SK-N-MC (cell line): Measurements from ENCODE around the gene C3orf52.

Experiments
- DNase-seq: peaks from one replicate; pipeline ENCODE4 v3.0.0-alpha.2; 2011; ENCODE audit warnings: low read depth, low spot score
- H3K27ac ChIP-seq: fragments of 200-600 bp; sonication (generic); 2 replicates; pipeline ENCODE4 v1.5.1; 2016; ENCODE audit warnings: mixed run types
- H3K36me3 ChIP-seq: fragments of 200-600 bp; sonication (generic); 2 replicates; pipeline ENCODE4 v1.6.1; 2017; ENCODE audit warnings: antibody characterized with exemption, low read length, mixed read lengths; ENCODE audit not compliant: insufficient read depth
- H3K4me3 ChIP-seq: fragments of 200-600 bp; sonication (generic); 2 replicates; pipeline ENCODE4 v1.5.1; 2016
- H3K9ac ChIP-seq: fragments of 200-600 bp; sonication (generic); 2 replicates; pipeline ENCODE4 v1.8.0; 2017; ENCODE audit warnings: mixed run types, mixed read lengths; ENCODE audit not compliant: insufficient read length
- H3K9me3 ChIP-seq: fragments of 200-600 bp; sonication (generic); 2 replicates; pipeline ENCODE4 v1.6.1; 2017; ENCODE audit warnings: low read depth, mild to moderate bottlenecking, antibody characterized with exemption, low read length, moderate library complexity, mixed read lengths
- EZH2 ChIP-seq: fragments of 200-600 bp; sonication (generic); IDR thresholded peaks from one replicate; pipeline ENCODE4 v1.6.1; 2017; ENCODE audit warnings: antibody characterized with exemption
- FOXP2 ChIP-seq: optimal IDR thresholded peaks from 2 replicates; pipeline ENCODE3; 2011; ENCODE audit warnings: mild to moderate bottlenecking, moderate library complexity; ENCODE audit not compliant: insufficient read depth; ENCODE audit errors: extremely low read length, control extremely low read depth
- POLR2AphosphoS5 ChIP-seq: IDR thresholded peaks from 2 replicates; pipeline ENCODE4 v1.6.1; 2012; ENCODE audit warnings: mild to moderate bottlenecking, low read depth, low read length, borderline replicate concordance

The C3orf52 gene

DNA sequence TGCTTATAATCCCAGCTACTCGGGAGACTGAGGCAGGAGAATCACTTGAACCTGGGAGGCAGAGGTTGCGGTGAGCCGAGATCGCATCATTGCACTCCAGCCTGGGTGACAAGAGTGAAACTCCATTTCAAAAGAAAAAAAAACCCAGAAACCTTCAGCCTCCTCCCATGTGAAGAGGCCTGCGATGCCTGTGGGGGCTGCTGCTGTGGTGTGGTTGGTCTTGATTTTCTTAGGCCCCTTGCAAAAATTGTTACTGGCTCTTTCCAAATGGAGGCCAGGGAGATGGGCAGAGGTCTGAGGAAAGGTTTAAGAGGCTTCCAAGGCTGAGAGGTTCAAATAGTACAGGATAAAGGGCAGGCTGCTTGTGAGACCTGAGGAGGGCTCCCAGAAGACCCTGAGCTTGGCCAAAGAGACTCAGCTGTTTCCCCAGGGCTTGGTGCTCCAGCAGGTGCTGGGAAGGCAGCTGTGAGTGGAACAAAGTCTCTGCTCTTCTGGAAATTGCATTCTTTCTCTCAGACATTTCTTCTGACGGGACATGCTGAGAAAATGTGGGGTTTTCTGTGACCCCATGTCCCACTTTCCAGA, 28.5 kb downstream of the C3orf52 start:
- H3K4me3 ChIP-seq: no peak overlapping the region
- no peak overlapping the region for H3K27ac ChIP-seq
- no peaks in the 10 kb centered on the region for H3K36me3 ChIP-seq
- H3K9me3 ChIP-seq: no peaks in the 10 kb centered on the region
- TF ChIP-seq FOXP2 (no peak), EZH2 (no peak), POLR2AphosphoS5 (no peak)
- DNase-seq: no peak
- H3K9ac ChIP-seq: no peak overlapping the region

DNA sequence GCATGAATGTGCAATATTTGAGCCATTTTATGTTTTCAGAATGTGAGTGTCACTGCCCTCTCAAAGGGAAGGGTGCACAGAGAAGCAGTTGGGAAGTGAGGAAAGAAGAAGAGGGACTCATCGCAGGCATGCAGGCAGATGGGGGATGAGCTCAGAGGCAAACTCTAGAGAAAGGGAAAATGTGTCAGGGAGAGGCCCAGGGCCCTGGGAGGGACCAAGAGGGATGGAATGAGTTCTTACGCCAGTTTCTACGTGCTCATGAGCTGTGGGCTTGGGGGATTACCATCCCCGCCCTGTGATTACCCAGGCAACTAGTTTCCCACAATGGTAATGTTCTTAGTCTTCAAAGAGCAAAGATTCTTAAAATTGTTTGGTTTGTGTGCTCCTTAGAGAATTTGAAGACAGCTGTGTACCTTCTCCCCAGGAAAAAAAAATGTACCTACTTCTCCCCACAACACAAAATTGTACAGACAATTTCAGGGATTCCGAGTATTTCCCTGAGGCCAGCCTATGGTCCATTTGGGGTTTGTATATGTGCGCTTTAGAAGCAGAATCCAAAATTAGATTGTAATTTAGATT, 29.1 kb downstream of the C3orf52 start:
- H3K4me3 ChIP-seq: no peak overlapping the region

DNA sequence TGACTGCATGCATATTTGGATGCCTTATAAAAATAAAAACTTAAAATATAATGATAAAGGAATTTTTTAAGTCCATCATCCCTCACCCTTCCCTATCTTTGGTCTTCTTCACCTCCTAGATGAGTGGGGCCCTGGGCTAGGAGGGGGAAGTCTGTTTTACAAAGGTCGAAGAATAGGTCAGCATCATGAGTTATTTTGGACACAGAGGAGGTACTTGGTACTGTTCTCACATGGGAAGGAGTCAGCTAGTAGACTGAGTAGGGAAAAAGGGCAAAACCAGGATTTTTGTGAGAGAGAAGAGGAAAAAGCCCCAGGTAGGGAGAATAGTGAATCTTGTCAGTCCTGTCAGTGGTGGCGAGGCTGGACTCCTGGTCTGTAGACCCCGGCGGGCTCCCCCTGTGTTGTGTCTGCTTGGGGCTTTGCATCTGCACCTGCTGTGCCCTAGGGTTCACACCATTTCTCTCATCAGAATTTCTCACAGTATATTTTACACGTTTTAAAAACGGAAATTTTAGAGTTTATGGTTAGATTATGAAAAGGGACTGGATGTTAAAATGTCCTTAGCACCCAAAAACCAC, 29.7 kb downstream of the C3orf52 start:
- no peak overlapping the region for H3K4me3 ChIP-seq
- no peaks in the 10 kb centered on the region for H3K9me3 ChIP-seq
- H3K27ac ChIP-seq: no peak overlapping the region
- no peaks in the 10 kb centered on the region for H3K36me3 ChIP-seq
- TF ChIP-seq FOXP2: no peak
- no peak for TF ChIP-seq POLR2AphosphoS5
- TF ChIP-seq EZH2: no peak
- H3K9ac ChIP-seq: no peak overlapping the region
- no peak for DNase-seq

More for the DNA sequence above, 29.1 kb downstream of the C3orf52 start:
- no peak for DNase-seq
- Histone ChIP-seq H3K9me3 (no peaks in the 10 kb centered on the region), H3K36me3 (no peaks in the 10 kb centered on the region), H3K9ac (no peak overlapping the region), H3K27ac (no peak overlapping the region)
- TF ChIP-seq EZH2 (no peak), FOXP2 (no peak), POLR2AphosphoS5 (no peak)

DNA sequence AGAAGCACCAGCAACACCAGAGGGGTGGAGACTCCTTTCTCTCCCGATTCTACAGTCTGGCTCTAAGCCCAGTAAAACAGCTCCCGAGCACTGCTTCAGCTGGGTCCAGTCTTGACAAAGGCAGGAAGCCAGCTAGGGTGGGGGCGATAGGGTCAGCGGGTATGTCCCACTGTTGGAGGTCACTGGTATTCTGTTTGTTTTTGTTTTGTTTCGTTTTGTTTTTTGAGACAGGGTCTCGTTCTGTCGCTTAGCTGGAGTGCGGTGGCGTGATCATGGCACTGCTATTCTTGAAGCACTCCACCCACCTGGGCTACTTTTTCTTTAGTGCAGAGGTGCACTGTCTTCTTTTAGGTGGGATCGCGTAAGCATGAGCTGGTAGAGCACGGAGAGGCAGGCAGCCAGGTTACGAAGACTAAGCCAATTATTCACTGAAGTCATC, 30.6 kb downstream of the C3orf52 start:
- H3K9me3 ChIP-seq: no peaks in the 10 kb centered on the region
- DNase-seq: no peak
- H3K4me3 ChIP-seq: no peak overlapping the region
- H3K36me3 ChIP-seq: no peaks in the 10 kb centered on the region
- H3K27ac ChIP-seq: no peak overlapping the region
- TF ChIP-seq FOXP2 (no peak), POLR2AphosphoS5 (no peak), EZH2 (no peak)
- no peak overlapping the region for H3K9ac ChIP-seq

DNA sequence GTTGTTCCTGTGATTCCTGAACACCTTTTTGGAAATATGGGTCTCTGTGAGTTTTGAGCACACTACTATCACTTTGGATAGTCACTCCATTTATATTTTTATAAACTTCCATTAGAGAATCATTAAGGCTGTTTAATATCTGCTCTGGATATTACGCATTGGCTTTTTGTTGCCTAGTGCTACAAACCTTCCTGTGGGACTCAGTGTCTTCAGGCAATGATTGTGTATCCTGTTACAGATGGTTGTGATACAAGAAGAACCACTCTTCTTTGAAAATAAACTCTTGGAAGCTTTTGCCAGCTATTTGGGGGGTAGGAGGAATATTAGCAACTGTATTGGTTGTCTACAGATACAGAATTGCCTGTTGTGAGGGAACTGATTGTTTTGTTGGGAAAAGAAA, 31.2 kb downstream of the C3orf52 start:
- H3K9ac ChIP-seq: no peak overlapping the region
- H3K36me3 ChIP-seq: no peaks in the 10 kb centered on the region
- H3K27ac ChIP-seq: no peak overlapping the region
- no peak for DNase-seq
- no peak for TF ChIP-seq EZH2
- no peak for TF ChIP-seq FOXP2
- TF ChIP-seq POLR2AphosphoS5: no peak
- H3K9me3 ChIP-seq: no peaks in the 10 kb centered on the region
- H3K4me3 ChIP-seq: no peak overlapping the region

DNA sequence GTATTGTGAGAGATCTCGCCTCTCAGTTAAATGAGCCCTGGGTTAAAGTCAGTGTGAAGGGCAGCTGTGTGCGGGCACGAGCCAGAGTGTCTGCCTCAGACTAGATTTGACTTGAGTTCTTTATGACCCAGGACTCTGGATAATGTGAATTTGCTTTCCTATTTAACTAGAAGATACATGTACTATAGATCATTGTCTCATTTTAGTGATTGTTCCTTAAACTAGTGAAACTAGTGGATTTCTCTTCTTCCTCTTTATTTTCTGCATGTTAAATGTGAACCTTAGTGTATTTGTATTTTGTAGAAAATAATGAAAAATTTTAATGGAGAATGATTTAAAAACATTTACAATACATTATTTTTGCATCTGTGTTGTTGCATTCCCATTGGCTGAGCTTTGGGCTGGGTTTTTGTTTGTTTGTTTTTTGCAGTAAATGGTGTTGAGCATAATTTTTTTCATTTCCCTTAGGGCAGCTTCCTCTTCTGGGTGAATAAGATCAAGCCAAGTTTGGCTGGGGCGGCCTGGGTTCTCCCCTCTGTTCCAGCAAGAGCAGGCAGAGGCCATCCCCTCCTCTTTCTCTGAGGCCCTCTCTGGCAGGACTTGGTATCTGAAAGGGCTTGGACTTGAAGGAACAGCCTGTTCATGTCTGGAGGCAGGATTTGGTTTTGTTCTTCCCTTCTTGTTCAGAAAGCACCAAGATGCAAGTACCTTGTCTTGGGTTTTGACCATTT, 31.8 kb downstream of the C3orf52 start:
- Histone ChIP-seq H3K9me3 (no peaks in the 10 kb centered on the region), H3K9ac (no peak overlapping the region), H3K36me3 (no peaks in the 10 kb centered on the region), H3K27ac (no peak overlapping the region), H3K4me3 (no peak overlapping the region)
- DNase-seq: no peak
- no peak for TF ChIP-seq EZH2
- TF ChIP-seq FOXP2: no peak
- TF ChIP-seq POLR2AphosphoS5: no peak

DNA sequence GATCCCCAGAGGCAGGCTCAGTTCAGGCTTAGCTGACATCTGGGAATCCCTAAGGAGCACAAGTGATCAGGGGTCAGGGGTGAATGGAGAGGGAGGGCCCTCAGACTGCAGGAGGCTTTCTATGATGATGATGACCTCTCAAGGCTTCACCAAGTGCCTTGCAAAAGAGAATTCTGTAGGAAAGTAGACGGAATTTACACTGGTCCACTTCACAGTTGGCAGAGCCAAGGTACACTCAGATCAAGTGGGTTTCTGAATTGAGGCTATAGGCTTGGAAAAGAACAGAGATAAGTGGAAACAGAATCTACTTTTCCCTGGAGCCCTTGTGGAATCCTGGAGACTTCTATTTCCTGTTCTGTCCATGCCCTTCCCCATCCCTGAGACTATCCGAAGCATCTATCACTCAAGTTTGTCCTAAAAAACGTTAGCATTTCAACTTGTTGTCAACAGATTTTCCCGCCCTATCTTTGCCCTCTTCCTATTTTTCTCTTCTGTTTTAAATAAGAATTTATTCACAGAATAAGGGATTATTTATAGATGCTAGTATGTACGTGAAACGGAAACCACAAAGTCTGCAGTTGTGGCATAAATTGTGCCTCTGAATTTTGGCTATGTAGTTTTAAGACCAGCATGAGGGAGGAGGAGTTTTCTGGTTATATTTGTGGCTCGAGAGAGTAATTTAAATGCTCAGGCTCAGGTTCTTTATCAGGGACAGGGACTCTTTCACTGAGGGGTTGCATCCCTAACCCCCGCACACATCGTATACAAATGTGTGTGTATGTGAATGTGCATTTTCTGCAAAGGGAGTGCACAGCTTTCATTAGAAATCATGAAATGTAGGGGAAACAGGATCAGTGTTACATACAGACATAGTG, 34.0 kb downstream of the C3orf52 start:
- DNase-seq: peak; percentile 67
- H3K9me3 ChIP-seq: no peaks in the 10 kb centered on the region
- H3K4me3 ChIP-seq: peak overlapping the region; percentile 40
- peak overlapping the region; percentile 0 for H3K9ac ChIP-seq
- H3K36me3 ChIP-seq: no peaks in the 10 kb centered on the region
- no peak for TF ChIP-seq FOXP2
- TF ChIP-seq POLR2AphosphoS5: no peak
- TF ChIP-seq EZH2: no peak
- H3K27ac ChIP-seq: 0 out of 2 replicates have a peak overlapping the region, but pooled peaks have one; percentile 33
